ENCODE results near the gene PERM1. TPM values are rescaled to one million over a fixed set of nuclear protein-coding genes. Genes with fewer than 3 reads are reported as not detected.
"Not testable (repeated sequence)": the region's sequence is repeated elsewhere in the genome, so short reads cannot be mapped to it uniquely, and the experiment has no call there.

The PERM1 gene
- polyA plus RNA-seq, 5 donors = 0.14 to 0.55 (median 0.19) TPM

- no peak for DNase-seq
These were observed 3.6 kb downstream of the PERM1 start for GRCh38 chr1:978069-978834.

GRCh38 chr1:976791-977190, 5.1 kb downstream of the PERM1 start:
- not testable (repeated sequence) for DNase-seq

- peak; percentile 38 to 48 for DNase-seq
These were observed 5.8 kb downstream of the PERM1 start for GRCh38 chr1:975896-976683.

DNA sequence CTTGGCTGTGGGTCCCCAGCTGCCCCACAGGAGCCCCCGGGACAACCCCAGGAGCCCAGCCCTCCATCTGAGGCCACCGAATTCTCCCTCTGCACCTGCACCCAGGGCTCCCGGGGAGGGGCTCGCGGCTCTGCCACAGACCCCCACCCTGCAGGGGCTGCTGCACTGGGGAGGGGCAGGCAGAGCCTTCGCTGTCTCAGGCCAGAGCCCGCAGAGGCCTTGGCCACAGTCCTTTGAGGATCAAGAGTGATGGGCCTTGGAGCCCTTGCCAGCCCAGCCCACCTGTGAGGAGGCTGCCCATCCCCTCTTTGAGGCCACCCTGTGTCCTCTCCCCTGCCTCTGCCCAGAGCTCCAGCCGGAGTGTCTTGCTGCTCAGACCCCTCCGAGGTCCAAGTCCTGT, 6.5 kb downstream of the PERM1 start:
- no peak for DNase-seq

- DNase-seq = no peak
These were observed 7.1 kb downstream of the PERM1 start for GRCh38 chr1:974687-975328.

GRCh38 chr1:974293-974640, 7.6 kb downstream of the PERM1 start:
- DNase-seq = no peak

- no peak for DNase-seq
These were observed 8.2 kb downstream of the PERM1 start for GRCh38 chr1:973459-974292.

DNA sequence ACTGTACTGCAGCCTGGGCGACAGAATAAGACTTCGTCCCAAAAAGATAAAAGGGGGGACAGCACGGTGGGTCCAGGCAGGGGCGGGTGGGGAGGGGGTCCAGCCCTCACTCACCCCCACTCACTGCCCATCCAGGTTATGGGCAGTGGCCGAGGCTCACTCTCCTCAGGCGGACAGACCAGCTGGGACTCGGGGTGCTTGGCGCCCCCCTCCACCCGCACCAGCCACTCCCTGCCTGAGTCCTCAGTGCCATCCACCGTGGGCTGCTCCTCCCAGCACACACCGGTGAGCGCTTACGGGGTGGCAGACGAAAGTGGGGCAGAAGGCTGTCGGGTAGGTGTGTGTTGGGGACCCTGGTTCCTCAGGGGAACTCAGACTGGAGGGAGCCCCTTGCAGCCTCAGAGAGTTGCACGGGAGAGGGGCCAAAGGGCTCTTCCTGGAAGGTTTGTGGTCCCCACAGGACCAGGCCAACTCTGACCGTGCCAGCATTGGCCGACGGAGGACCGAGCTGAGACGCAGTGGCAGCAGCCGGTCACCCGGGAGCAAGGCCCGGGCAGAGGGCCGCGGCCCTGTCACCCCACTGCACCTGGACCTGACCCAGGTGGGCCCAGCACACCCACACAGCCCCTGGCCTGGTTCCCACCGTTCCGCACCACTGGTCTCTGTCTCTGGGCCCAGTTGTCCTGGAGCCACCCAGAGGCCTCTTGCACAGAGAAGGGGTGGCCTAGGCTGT, 9.0 kb downstream of the PERM1 start:
- DNase-seq = no peak

DNA sequence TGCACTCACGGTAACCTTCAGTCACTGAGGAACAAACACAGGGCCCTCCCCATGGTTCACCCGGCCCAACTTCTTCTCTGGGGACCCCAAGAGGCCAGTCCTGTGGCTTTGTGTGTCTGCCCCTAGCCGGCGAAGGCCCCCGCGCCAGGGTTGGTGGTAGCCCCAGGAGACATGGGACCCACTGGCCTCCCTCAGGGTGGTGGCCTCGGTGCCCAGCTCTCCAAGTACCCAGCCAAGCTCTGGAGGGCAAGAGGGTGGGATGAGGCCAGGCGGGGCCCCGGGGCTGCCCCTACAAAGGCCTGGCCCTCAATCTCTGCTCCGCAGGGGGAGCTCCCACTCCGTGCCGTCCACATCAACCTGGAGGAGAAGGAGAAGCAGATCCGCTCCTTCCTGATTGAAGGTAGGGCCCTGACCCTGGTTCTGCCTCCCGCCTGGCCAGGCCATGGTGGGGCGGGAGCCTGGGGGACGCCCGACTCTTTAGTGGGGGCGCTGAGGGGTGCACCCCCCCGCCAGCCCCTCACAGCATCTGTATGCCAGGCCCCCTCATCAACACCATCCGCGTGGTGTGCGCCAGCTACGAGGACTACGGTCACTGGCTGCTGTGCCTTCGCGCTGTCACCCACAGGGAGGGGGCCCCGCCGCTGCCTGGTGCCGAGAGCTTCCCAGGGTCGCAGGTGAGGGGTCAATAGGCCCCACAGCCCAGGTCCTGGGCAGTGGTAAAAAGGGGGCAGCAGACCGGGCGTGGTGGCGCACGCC, 10.0 kb downstream of the PERM1 start:
- DNase-seq = no peak

DNA sequence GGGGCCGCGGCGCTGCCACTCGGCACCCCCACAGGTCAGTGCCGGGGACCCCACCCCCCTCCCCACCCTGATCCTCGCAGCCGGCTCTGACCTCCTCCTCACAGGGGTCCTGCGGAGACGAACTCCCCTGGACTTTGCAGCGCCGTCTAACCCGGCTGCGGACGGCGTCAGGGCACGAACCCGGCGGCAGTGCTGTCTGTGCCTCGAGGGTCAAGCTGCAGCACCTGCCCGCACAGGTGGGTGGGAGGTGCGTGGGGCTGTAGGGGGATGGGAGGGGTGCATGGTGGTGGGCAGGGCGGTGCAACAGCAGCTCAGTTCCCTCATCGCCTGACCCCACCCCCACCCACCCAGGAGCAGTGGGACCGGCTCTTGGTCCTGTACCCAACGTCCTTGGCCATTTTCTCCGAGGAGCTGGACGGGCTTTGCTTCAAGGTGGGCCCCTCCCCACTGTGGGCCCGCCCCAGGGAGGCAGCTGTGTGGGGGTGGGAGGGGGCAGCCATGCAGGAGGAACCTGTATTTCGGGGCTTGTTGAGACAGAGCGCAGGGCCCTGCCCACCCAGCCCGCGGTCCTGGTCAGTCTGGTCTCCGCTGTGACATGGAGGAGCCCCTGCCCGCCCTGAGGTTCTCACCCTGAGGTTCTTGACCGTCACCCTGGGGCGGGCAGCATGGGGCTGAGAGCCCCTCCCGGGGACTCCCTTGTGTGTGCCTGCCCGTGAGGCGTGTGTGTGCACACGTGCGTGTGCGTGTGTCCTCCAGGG, 10.7 kb downstream of the PERM1 start:
- DNase-seq = no peak

GRCh38 chr1:970242-970972, 11.5 kb downstream of the PERM1 start:
- DNase-seq = no peak

DNA sequence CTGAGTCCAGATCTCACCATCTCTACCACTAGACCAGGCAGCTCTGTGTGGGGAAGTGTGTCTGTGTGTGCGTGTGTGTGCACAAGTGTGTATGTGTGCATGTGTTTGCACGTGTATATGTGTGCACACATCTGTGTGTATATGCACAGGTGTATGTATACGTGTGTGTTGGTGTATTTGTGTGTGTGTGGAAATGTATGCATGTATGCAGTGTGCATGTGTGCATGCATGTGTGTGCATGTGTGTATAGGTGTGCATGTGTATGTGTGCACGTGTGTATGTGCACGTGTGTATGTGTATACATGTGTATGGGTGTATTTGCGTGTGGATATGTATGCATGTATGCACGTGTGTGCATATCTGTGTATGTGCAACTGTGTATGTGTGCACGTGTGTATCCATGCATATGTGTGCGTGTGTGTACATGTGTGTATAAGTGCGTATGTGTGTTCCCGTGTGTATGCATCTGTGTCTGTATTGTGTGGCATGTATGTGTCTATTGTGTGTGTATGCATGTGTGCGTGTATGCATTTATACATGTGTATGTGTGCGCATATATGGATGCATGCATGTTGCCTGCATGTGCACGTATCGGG, 12.5 kb downstream of the PERM1 start:
- no peak for DNase-seq

DNA sequence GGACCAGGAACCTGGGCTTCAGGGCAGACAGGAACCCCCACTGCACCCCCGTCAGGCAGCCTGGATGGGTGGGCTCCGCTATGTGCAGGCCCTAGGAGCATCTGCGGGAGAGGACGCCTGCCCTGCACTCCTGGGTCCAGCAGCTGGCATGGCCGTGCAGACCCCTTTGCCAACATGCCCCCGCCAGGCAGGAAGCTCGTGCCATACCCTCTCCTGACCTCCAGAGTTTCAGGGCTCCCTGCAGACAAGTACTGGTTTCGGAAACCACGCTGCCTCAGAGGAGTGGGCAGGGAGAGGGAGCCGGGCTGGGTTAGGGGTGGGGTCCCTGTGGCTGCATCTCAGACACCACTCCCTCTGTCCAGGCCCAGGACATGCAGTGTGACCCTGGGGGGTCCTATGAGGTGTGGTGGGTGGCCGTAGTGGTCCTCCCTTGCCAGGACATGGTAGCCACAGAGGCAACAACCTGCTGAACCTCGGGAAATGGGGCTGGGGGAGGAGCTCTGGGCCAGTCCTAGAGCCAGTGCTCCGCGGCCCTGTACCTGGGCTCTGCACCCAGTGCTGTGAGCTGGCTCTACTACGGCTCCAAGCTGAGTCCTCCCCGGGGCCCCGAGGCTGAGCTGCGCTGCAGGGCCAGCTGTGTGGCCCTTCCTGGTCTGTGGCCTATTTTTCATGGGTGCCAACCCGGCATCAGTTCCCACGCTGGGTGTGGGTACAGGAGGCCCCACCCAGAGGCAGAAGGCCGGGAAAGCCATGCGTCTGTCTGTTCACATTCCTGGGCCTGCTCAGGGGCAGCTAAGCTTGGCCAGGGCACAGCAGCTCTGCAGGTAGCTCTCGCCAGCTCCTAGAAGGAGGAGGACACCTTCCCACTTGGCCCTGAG, 14.2 kb downstream of the PERM1 start:
- no peak for DNase-seq

GRCh38 chr1:966704-967300, 15.1 kb downstream of the PERM1 start:
- DNase-seq = peak; percentile 32 to 34

GRCh38 chr1:966135-966703, 15.7 kb downstream of the PERM1 start, which contains the start of gene PLEKHN1:
PLEKHN1 (plus strand) TSS chr1:966482; CDS start chr1:966532, 50 bp downstream.
- DNase-seq = no peak

DNA sequence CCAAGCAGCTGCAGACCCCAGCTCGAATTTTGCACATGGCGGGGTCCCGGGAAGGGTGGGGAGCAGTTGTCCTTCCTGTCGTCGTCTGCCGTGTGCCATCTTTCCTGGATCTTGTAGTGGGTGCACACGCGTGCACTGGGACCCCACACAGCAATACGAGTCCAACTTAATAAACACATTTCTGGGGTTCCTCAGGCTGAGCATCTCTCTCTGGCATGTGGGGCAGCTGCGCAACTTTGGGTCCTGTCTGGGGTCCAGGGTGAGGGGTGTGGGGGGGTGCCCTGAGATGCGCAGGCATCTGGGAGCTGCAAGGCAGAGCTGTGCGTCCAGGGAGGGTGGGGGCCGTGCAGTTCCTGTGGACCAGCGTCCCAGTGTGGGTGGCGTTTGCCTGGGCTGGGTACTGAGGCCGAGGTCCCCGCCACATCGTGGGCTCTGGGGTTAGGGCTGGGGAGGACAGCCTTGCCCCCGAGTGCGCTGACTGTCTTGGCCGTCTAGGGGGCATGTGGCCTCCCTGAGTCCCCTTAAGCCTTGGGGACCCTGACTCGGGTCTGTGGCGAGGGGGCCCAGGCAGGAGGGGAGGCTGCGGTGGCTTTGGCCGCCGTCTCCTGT, 16.3 kb downstream of the PERM1 start:
- DNase-seq = no peak

All from right lung (tissue), 5 donors.